HepG2 (cell line): ENCODE data around the gene CTDNEP1. TPM values are rescaled to one million over a fixed set of nuclear protein-coding genes. Genes with fewer than 3 reads are reported as not detected.
A peak's percentile ranks its signal among the peaks of the same experiment; 100 is the strongest.

Experiments used
- ATAC-seq: fragments of 200-7000 bp; cut with Tn5 transposase; 3 replicates; pipeline ENCODE4 v1.9.1; 2020; ENCODE audit warnings: mild to moderate bottlenecking, moderate library complexity
- BruUV-seq: library from RNA; stranded (reverse); fragments of 400-500 nt; replicated peaks from 2 replicates; lab custom pipeline; 2021; lab: Mats Ljungman, UMichigan
- CTCF ChIA-PET: fragments of 300-600 bp; formaldehyde crosslinking; extraction: SDS; loops from one replicate; lab custom pipeline; 2021; ENCODE audit warnings: low total read pairs, inconsistent platforms, low intra/inter-chr PET ratio; lab: Yijun Ruan, JAX
- POLR2A ChIA-PET: fragments of 350-600 bp; sonication (Branson Sonifier 250); formaldehyde crosslinking; loops from one replicate; lab custom pipeline; 2020; ENCODE audit warnings: antibody characterized with exemption, inconsistent platforms; lab: Yijun Ruan, JAX
- DNase-seq: peaks from one replicate; pipeline ENCODE4 v3.0.0-alpha.2; 2015; ENCODE audit warnings: low spot score
- FAIRE-seq: peaks from 3 replicates; lab custom pipeline; 2011; peaks lifted over from hg19 to GRCh38; lab: Jason Lieb, UNC
- H2AFZ ChIP-seq: one replicate; pipeline ENCODE4 v1.6.1; 2011; ENCODE audit warnings: low read length, inconsistent platforms
- H3K27ac ChIP-seq: fragments of 300-600 bp; 3 replicates; pipeline ENCODE4 v1.8.0; 2011; ENCODE audit warnings: mixed run types, mild to moderate bottlenecking, mixed read lengths, low read length, inconsistent platforms; ENCODE audit not compliant: insufficient read depth; ENCODE audit errors: extremely low read length
- H3K27me3 ChIP-seq, 2 experiments: fragments of 200-600 bp in 1 of 2; 2 replicates in 1 of 2; 3 replicates in 1 of 2; pipeline versions ENCODE4 v1.6.0 to v1.8.0; 2011; ENCODE audit warnings: low read length in 2 of 2, mild to moderate bottlenecking in 2 of 2, moderate library complexity in 2 of 2, inconsistent platforms in 1 of 2; ENCODE audit not compliant: insufficient read depth in 2 of 2, control insufficient read depth in 1 of 2
- H3K36me3 ChIP-seq, 2 experiments: fragments of 200-600 bp in 1 of 2; replicated peaks in 1 of 2; 2 replicates in 1 of 2; 3 replicates in 1 of 2; pipeline versions ENCODE4 v1.5.1 to v1.8.0; 2011; ENCODE audit warnings: low read length in 2 of 2, inconsistent platforms in 1 of 2; ENCODE audit not compliant: insufficient read depth in 2 of 2, control insufficient read depth in 1 of 2
- H3K4me1 ChIP-seq: 2 replicates; pipeline ENCODE4 v1.5.1; 2012; ENCODE audit warnings: low read length, inconsistent platforms; ENCODE audit not compliant: insufficient read depth
- H3K4me2 ChIP-seq: 2 replicates; pipeline ENCODE4 v1.6.0; 2011; ENCODE audit warnings: low read depth, low read length, inconsistent platforms
- H3K4me3 ChIP-seq, 3 experiments: fragments of 200-600 bp in 1 of 3; sonication (generic), shearing (Covaris generic) in 1 of 3; replicated peaks in 1 of 3; 2 replicates each; pipeline ENCODE4 v1.5.1; 2011 to 2016; ENCODE audit warnings: low read length in 3 of 3, inconsistent platforms in 2 of 3, low read depth in 2 of 3, mild to moderate bottlenecking in 2 of 3, control low read depth in 1 of 3, mixed read lengths in 1 of 3; ENCODE audit not compliant: insufficient read depth in 1 of 3
- H3K79me2 ChIP-seq: one replicate; pipeline ENCODE4 v1.6.1; 2011; ENCODE audit warnings: low read length, inconsistent platforms; ENCODE audit not compliant: insufficient read depth
- H3K9ac ChIP-seq: 2 replicates; pipeline ENCODE4 v1.6.0; 2011; ENCODE audit warnings: mild to moderate bottlenecking, low read depth, low read length, inconsistent platforms; ENCODE audit not compliant: insufficient read depth
- H3K9me3 ChIP-seq: 2 replicates; pipeline ENCODE4 v1.5.1; 2012; ENCODE audit warnings: mild to moderate bottlenecking, low read length
- H4K20me1 ChIP-seq: 2 replicates; pipeline ENCODE4 v1.6.0; 2011; ENCODE audit warnings: inconsistent platforms, mild to moderate bottlenecking, low read length, moderate library complexity; ENCODE audit not compliant: insufficient read depth
- AGO2 ChIP-seq: fragments of 200-400 bp; formaldehyde crosslinking; optimal IDR thresholded peaks from 2 replicates; pipeline ENCODE3; 2017; ENCODE audit warnings: mild to moderate bottlenecking, low read depth, low read length, moderate library complexity
- SMAD1 ChIP-seq: sonication (generic); formaldehyde crosslinking; IDR thresholded peaks from 2 replicates; pipeline ENCODE4 v1.4.0; 2020; ENCODE audit warnings: missing genetic modification reagents, low read depth, mild to moderate bottlenecking, borderline replicate concordance
- SRF ChIP-seq: IDR thresholded peaks from 2 replicates; pipeline ENCODE4 v1.6.1; 2011; ENCODE audit warnings: mild to moderate bottlenecking, low read depth, low read length, moderate library complexity
- ZNF672 ChIP-seq: sonication (generic); formaldehyde crosslinking; IDR thresholded peaks from 2 replicates; pipeline ENCODE4 v1.8.1; 2022; ENCODE audit warnings: missing genetic modification reagents
- WGBS: methylation state at CpG from one replicate; pipeline ENCODE4 v1.1.6; 2017; ENCODE audit warnings: low lambda C conversion rate; 5-methylcytosine and 5-hydroxymethylcytosine counted together
- in situ Hi-C: cut with HindIII; loops from 2 replicates; pipeline ENCODE4 v1.10.0; 2017; ENCODE audit warnings: low pct_unique_long_range_greater_than_20kb; ENCODE audit not compliant: extremely low pct_ligation_motif_present
- intact Hi-C: fragments of 100-400 bp; cut with micrococcal nuclease; formaldehyde crosslinking; loops from one replicate; pipeline ENCODE4 v1.10.0; 2022; ENCODE audit not compliant: unreplicated experiment
- polyA plus RNA-seq, 8 experiments: library from polyadenylated mRNA; depleted of rRNA in 3 of 8; stranded (reverse) in 7 of 8; unstranded in 1 of 8; fragments of >200 nt; fragmentation: Illumina TruSeq in 4 of 8; extraction: Trizol in 4 of 8; gene quantifications; 2 replicates each; pipeline versions ENCODE4 v1.2.1 to v1.2.3, GENCODE V29; 2011 to 2016; ENCODE audit warnings: low read depth in 4 of 8, missing spikeins in 1 of 8, mixed read lengths in 1 of 8; ENCODE audit not compliant: insufficient read depth in 1 of 8
- total RNA-seq, 5 experiments: library from RNA; depleted of rRNA; stranded (reverse); fragments of >200 nt; fragmentation: Illumina TruSeq; extraction: Trizol; gene quantifications; 2 replicates each; pipeline ENCODE4 v1.2.3, GENCODE V29; 2016; ENCODE audit warnings: low read depth in 1 of 5

Gene CTDNEP1
- total and polyA plus RNA-seq, 2 of the 13 experiments (the other 11 are each of a cell fraction or from before 2014, with no cell fraction given) = 19.8 to 118 TPM

DNA sequence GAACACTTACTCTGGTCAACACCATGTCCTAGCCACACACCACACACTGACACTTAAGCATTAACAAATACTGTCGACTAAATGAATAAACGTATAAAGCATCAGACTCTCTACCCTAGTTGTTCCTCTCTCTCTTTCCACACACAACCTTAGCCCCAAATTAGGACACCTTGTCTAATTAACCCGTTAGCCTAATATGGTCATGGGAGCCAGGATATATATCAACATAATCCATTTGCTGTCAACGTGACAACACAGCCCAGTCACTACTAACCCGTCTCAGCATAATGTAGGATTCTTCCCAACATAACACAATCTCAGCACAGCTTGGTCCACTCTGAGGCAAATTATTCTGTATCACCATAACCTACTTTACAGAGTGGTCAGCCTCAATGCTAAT, 19.4 kb downstream of the CTDNEP1 start:
- H3K36me3 ChIP-seq = peaks cover 30 to 63% of the 10 kb centered on the region in 2 experiments
- no peak for ATAC-seq
- CTCF ChIA-PET = no interaction called here
- H3K79me2 ChIP-seq = peaks cover 49% of the 10 kb centered on the region
- BruUV-seq = TSS peak; percentile 33
- intact Hi-C loops (loop anchor here (10.0 kb wide), 1 partner anchor 57 kb away; the partner anchor contains the start of gene ASGR1), in situ Hi-C loops (no loop called here)
- H3K9ac ChIP-seq = peak overlapping the region; percentile 53; the same call in 1 of the 2 replicates
- H3K27ac ChIP-seq = no peak overlapping the region
- POLR2A ChIA-PET = interaction anchor here (8.9 kb wide), 1 partner anchor 10 kb away, joined by 140 read pairs; the partner anchor contains the start of genes ACADVL and DLG4
- no peaks in the 10 kb centered on the region; a peak in 1 of 5 replicates for H3K27me3 ChIP-seq
- H4K20me1 ChIP-seq = peaks cover 13% of the 10 kb centered on the region; the same call in 1 of the 2 replicates
- WGBS = 86% methylated on average over 5 of the region's 5 CpGs
- H3K9me3 ChIP-seq = no peaks in the 10 kb centered on the region
- H2AFZ ChIP-seq = no peak overlapping the region
- H3K4me1 ChIP-seq = peaks cover 48% of the 10 kb centered on the region
- TF ChIP-seq SRF (0 out of 2 replicates have a peak, but pooled peaks have one; percentile 35), SMAD1 (CRISPR knock-in tag) (no peak)
- no peak for FAIRE-seq
- H3K4me3 ChIP-seq = peak overlapping the region; percentile 22 to 93 (median 89); a peak in 5 of 6 replicates
- DNase-seq = no peak
- H3K4me2 ChIP-seq = peak overlapping the region; percentile 92

DNA sequence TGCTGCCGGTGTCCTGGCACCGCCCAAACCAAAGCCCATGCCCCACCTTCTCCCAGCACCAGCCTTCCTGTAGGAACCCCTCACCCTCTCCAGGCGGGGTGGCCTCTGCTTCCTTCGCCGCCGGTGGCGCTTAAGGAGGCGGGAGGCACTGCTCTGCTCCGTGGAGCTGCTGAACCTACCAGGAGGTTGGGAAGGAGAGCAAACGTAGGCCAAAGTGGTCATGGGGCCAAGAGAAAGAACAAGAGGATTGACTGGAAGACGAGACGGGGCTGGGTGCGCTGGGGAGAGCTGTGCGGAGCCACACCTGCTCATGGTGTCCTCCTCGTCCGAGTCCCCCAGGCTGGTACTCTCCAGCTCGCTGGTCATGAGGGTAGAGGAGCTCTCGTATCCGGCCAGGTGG, 22.0 kb downstream of the CTDNEP1 start:
- Histone ChIP-seq H3K4me3 (no peak overlapping the region), H3K79me2 (peaks cover 38% of the 10 kb centered on the region), H3K9ac (no peak overlapping the region), H4K20me1 (peaks cover 10% of the 10 kb centered on the region; the same call in 1 of the 2 replicates), H3K36me3 (peaks cover 29 to 62% of the 10 kb centered on the region in 2 experiments; a peak in 4 of 5 replicates), H3K4me2 (no peak overlapping the region), H3K4me1 (peaks cover 23% of the 10 kb centered on the region), H2AFZ (no peak overlapping the region), H3K27me3 (no peaks in the 10 kb centered on the region; a peak in 1 of 5 replicates), H3K9me3 (no peaks in the 10 kb centered on the region), H3K27ac (no peak overlapping the region)
- intact Hi-C loops (no loop called here), in situ Hi-C loops (no loop called here)
- ChIA-PET POLR2A (interaction anchor here (1.1 kb wide), 1 partner anchor 10 kb away, joined by 3 read pairs; the partner anchor contains the start of genes ACADVL and DLG4), CTCF (no interaction called here)
- FAIRE-seq = no peak
- TF ChIP-seq AGO2 = peak; percentile 6
- no peak for TF ChIP-seq ZNF672 (CRISPR knock-in tag)
- ATAC-seq = no peak
- no TSS peak for BruUV-seq
- WGBS = 98% methylated on average over 17 of the region's 19 CpGs
- DNase-seq = no peak
